Thoracic aorta (tissue), 2 donors: ENCODE data around the gene FKBP5. TPM values are rescaled to one million over a fixed set of nuclear protein-coding genes. Genes with fewer than 3 reads are reported as not detected.

Experiments used
- ATAC-seq: fragments of 150-250 bp; one replicate; pipeline ENCODE4 v1.8.0; 2017; ENCODE audit warnings: low read depth; ENCODE audit not compliant: insufficient number of reproducible peaks, low FRiP score
- DNase-seq: peaks from one replicate; pipeline ENCODE4 v3.0.0-alpha.2; 2020; ENCODE audit warnings: low spot score
- H3K27ac ChIP-seq, 2 donors: fragments of 200-600 bp; sonication (generic); 1 replicate in 1 of 2; 2 replicates in 1 of 2; pipeline ENCODE4 v1.5.1; 2016; ENCODE audit warnings: mild to moderate bottlenecking in 2 of 2, moderate library complexity in 2 of 2
- H3K27me3 ChIP-seq: fragments of 200-600 bp; sonication (generic); replicated peaks from 2 replicates; pipeline ENCODE4 v1.6.0; 2016; ENCODE audit warnings: mild to moderate bottlenecking; ENCODE audit not compliant: insufficient read depth
- H3K36me3 ChIP-seq: fragments of 200-600 bp; sonication (generic); one replicate; pipeline ENCODE4 v1.5.1; 2016
- H3K4me1 ChIP-seq, 2 donors: fragments of 200-600 bp; sonication (generic); 1 replicate in 1 of 2; 2 replicates in 1 of 2; pipeline versions ENCODE4 v1.5.1 to v1.6.0; 2016; ENCODE audit warnings: low read depth in 2 of 2, mild to moderate bottlenecking in 1 of 2; ENCODE audit not compliant: control insufficient read depth in 1 of 2
- H3K4me3 ChIP-seq: fragments of 200-600 bp; sonication (generic); 2 replicates; pipeline ENCODE4 v1.5.1; 2016; ENCODE audit warnings: mild to moderate bottlenecking
- H3K9me3 ChIP-seq: fragments of 200-600 bp; sonication (generic); 2 replicates; pipeline ENCODE4 v1.5.1; 2016
- CTCF ChIP-seq: fragments of 200-600 bp; sonication (generic); IDR thresholded peaks from one replicate; pipeline ENCODE4 v1.5.1; 2019; ENCODE audit warnings: antibody characterized with exemption
- total RNA-seq, 2 donors: library from RNA; depleted of rRNA; stranded (reverse); fragments of >200 nt; gene quantifications; one replicate each; pipeline versions ENCODE4 v1.1.0 to v1.2.3, GENCODE V29; 2016

FKBP5 gene
- total RNA-seq, 2 donors from 2014 or later: 156 to 271 TPM

DNA sequence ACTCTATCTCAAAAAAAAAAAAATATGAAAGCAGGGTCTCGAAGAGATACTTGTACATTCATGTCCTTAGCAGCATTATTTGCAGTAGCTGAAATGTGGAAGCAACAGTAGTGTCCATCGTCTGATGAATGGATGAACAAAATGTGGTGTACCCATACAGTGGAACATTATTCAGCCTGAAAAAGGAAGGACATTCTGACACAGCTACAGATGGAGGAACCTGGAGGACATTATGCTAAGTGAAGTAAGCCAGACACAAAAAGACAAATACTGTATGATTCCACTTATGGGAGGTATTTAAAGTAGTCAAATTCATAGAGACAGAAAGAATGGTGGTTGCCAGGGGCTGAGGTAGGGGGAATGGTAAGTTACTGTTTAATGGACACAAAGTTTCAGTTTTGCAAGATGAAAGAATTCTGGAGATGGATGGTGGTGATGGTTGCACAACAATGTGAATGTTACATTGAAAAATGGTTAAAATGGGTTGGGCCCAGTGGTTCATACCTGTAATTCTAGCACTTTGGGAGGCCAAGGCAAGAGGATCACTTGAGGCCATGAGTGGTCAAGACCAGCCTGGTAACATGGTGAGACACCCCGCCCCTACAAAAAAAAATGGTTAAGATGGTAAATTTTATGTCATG lies 164.2 kb downstream of the FKBP5 start:
- ATAC-seq (no peak), DNase-seq (no peak)
- H3K4me3 ChIP-seq: no peak overlapping the region
- H3K36me3 ChIP-seq: no peaks in the 10 kb centered on the region
- no peak overlapping the region for H3K27ac ChIP-seq
- peaks cover 0 to 4% of the 10 kb centered on the region in 2 donors for H3K4me1 ChIP-seq
- no peaks in the 10 kb centered on the region for H3K9me3 ChIP-seq
- no peak for TF ChIP-seq CTCF
- no peaks in the 10 kb centered on the region for H3K27me3 ChIP-seq

Other genes starting within 250 kb of the FKBP5 start
- gene FANCE, start 236.6 kb downstream of the FKBP5 start, total RNA-seq: 1 to 10 TPM; 3.1 to 6.2 TPM
- 100 to 1,000 TPM; 585 to 636 TPM for gene RPL10A, start 220.5 kb downstream of the FKBP5 start, total RNA-seq
- 10 to 100 TPM; 50.8 to 68.3 TPM for gene TEAD3, start 191.8 kb downstream of the FKBP5 start, total RNA-seq
- gene TULP1, start 176.0 kb downstream of the FKBP5 start, total RNA-seq: not detected
- not detected for gene ARMC12, start 48.1 kb upstream of the FKBP5 start, total RNA-seq
- not detected for gene CLPSL2, start 87.7 kb upstream of the FKBP5 start, total RNA-seq
- not detected for gene CLPSL1, start 92.1 kb upstream of the FKBP5 start, total RNA-seq
- 10 to 100 TPM in 1 of 2 donors, 1 to 10 TPM in 1; 6.4 to 21.3 TPM for gene CLPS, start 108.4 kb upstream of the FKBP5 start, total RNA-seq
- not detected for gene LHFPL5, start 116.4 kb upstream of the FKBP5 start, total RNA-seq
- gene SRPK1, start 232.2 kb upstream of the FKBP5 start, total RNA-seq: 10 to 100 TPM; 13.8 to 51.6 TPM